Activated CD4-positive, alpha-beta memory T cell treated with anti-CD3 and anti-CD28 coated beads for 36 hours (primary cell): ENCODE measurements around the gene PRKCH. TPM values are rescaled to one million over a fixed set of nuclear protein-coding genes. Genes with fewer than 3 reads are reported as not detected.

Experiments
- CTCF ChIA-PET: fragments of 350-600 bp; sonication (Branson Sonifier 250); formaldehyde crosslinking; loops from one replicate; lab custom pipeline; 2021; ENCODE audit warnings: antibody characterized with exemption, inconsistent platforms; lab: Charles Lee
- POLR2A ChIA-PET: fragments of 350-600 bp; sonication (Branson Sonifier 250); formaldehyde crosslinking; loops from one replicate; lab custom pipeline; 2021; ENCODE audit warnings: antibody characterized with exemption; lab: Charles Lee
- DNase-seq: peaks from one replicate; pipeline ENCODE4 v3.0.0-alpha.2; 2020
- H3K27ac Mint-ChIP-seq: one replicate; pipeline ENCODE4 v1.8.0; 2021; ENCODE audit warnings: mixed read lengths
- H3K27me3 Mint-ChIP-seq: one replicate; pipeline ENCODE4 v1.8.0; 2021; ENCODE audit warnings: mixed read lengths
- H3K36me3 Mint-ChIP-seq: one replicate; pipeline ENCODE4 v1.8.0; 2021; ENCODE audit warnings: mixed read lengths
- H3K4me1 Mint-ChIP-seq: one replicate; pipeline ENCODE4 v1.8.0; 2021; ENCODE audit warnings: low read depth, mixed read lengths
- H3K4me3 Mint-ChIP-seq: one replicate; pipeline ENCODE4 v1.8.0; 2021; ENCODE audit warnings: mild to moderate bottlenecking, mixed read lengths
- H3K9me3 Mint-ChIP-seq: one replicate; pipeline ENCODE4 v1.8.0; 2021; ENCODE audit warnings: mixed read lengths
- intact Hi-C: fragments of 100-400 bp; cut with micrococcal nuclease; formaldehyde crosslinking; loops from one replicate; pipeline ENCODE4 v1.15.1; 2023
- total RNA-seq, 2 experiments: library from RNA; stranded (reverse); gene quantifications; one replicate each; pipeline ENCODE4 v1.2.3, GENCODE V29; 2021

PRKCH gene
- total RNA-seq, 2 experiments from 2014 or later: 142 to 147 TPM

GRCh38 chr14:61538464-61539022, 217.2 kb downstream of the PRKCH start:
- H3K36me3 Mint-ChIP-seq: peaks cover 64% of the 10 kb centered on the region

GRCh38 chr14:61539631-61540030, 218.3 kb downstream of the PRKCH start:
- ChIA-PET POLR2A (interaction anchor here (0.6 kb wide), 1 partner anchor 26 kb away, joined by 3 read pairs; no protein-coding TSS in a partner anchor), CTCF (interaction anchor here (0.6 kb wide), 1 partner anchor 23 kb away, joined by 3 read pairs; no protein-coding TSS in a partner anchor)
- H3K27me3 Mint-ChIP-seq: no peaks in the 10 kb centered on the region

More at GRCh38 chr14:61538464-61539022, 217.2 kb downstream of the PRKCH start:
- peaks cover 76% of the 10 kb centered on the region for H3K4me1 Mint-ChIP-seq
- no peaks in the 10 kb centered on the region for H3K27me3 Mint-ChIP-seq
- no peak overlapping the region for H3K4me3 Mint-ChIP-seq
- ChIA-PET CTCF (interaction anchor here (0.6 to 2.3 kb wide), 3 partner anchors 63 to 312 kb away, joined by 3 to 8 read pairs (median 4); no protein-coding TSS in a partner anchor), POLR2A (no interaction called here)
- DNase-seq: no peak
- intact Hi-C loops: no loop called here
- no peaks in the 10 kb centered on the region for H3K9me3 Mint-ChIP-seq
- H3K27ac Mint-ChIP-seq: peak overlapping the region; percentile 77

GRCh38 chr14:61540931-61541330, 219.6 kb downstream of the PRKCH start:
- intact Hi-C loops: no loop called here

More at GRCh38 chr14:61539631-61540030, 218.3 kb downstream of the PRKCH start:
- Mint-ChIP-seq H3K4me1 (peaks cover 65% of the 10 kb centered on the region), H3K4me3 (no peak overlapping the region), H3K9me3 (no peaks in the 10 kb centered on the region), H3K36me3 (peaks cover 59% of the 10 kb centered on the region), H3K27ac (no peak overlapping the region)
- intact Hi-C loops: no loop called here
- no peak for DNase-seq

GRCh38 chr14:61542848-61543790, 221.7 kb downstream of the PRKCH start:
- no peaks in the 10 kb centered on the region for H3K27me3 Mint-ChIP-seq
- H3K36me3 Mint-ChIP-seq: peaks cover 57% of the 10 kb centered on the region
- H3K9me3 Mint-ChIP-seq: no peaks in the 10 kb centered on the region
- no peak overlapping the region for H3K4me3 Mint-ChIP-seq
- H3K27ac Mint-ChIP-seq: peak overlapping the region; percentile 49
- CTCF ChIA-PET: no interaction called here
- intact Hi-C loops: no loop called here
- peaks cover 48% of the 10 kb centered on the region for H3K4me1 Mint-ChIP-seq
- DNase-seq: no peak
- POLR2A ChIA-PET: interaction anchor here (1.0 to 1.3 kb wide), 2 partner anchors 10 to 15 kb away, joined by 3 read pairs; no protein-coding TSS in a partner anchor

More at GRCh38 chr14:61540931-61541330, 219.6 kb downstream of the PRKCH start:
- no peak for DNase-seq
- peak overlapping the region; percentile 56 for H3K27ac Mint-ChIP-seq
- H3K4me3 Mint-ChIP-seq: no peak overlapping the region
- H3K9me3 Mint-ChIP-seq: no peaks in the 10 kb centered on the region
- POLR2A ChIA-PET: no interaction called here
- no peaks in the 10 kb centered on the region for H3K27me3 Mint-ChIP-seq
- H3K36me3 Mint-ChIP-seq: peaks cover 59% of the 10 kb centered on the region
- peaks cover 58% of the 10 kb centered on the region for H3K4me1 Mint-ChIP-seq
- CTCF ChIA-PET: no interaction called here

- intact Hi-C loops: no loop called here
- H3K4me3 Mint-ChIP-seq: no peak overlapping the region
- POLR2A ChIA-PET: interaction anchor here (1.0 to 1.3 kb wide), 2 partner anchors 9 to 14 kb away, joined by 3 read pairs; no protein-coding TSS in a partner anchor
- H3K9me3 Mint-ChIP-seq: no peaks in the 10 kb centered on the region
- CTCF ChIA-PET: interaction anchor here (1.0 kb wide), 1 partner anchor 68 kb away, joined by 3 read pairs; no protein-coding TSS in a partner anchor
- peaks cover 58% of the 10 kb centered on the region for H3K36me3 Mint-ChIP-seq
- peaks cover 40% of the 10 kb centered on the region for H3K4me1 Mint-ChIP-seq
- H3K27me3 Mint-ChIP-seq: no peaks in the 10 kb centered on the region
- no peak for DNase-seq
- H3K27ac Mint-ChIP-seq: peak overlapping the region; percentile 65
These were observed 222.6 kb downstream of the PRKCH start for GRCh38 chr14:61543946-61544345.

- Mint-ChIP-seq H3K27me3 (no peaks in the 10 kb centered on the region), H3K36me3 (peaks cover 64% of the 10 kb centered on the region), H3K27ac (peak overlapping the region; percentile 65), H3K4me1 (peaks cover 38% of the 10 kb centered on the region), H3K9me3 (no peaks in the 10 kb centered on the region), H3K4me3 (no peak overlapping the region)
- CTCF ChIA-PET: interaction anchor here (1.0 kb wide), 1 partner anchor 69 kb away, joined by 3 read pairs; no protein-coding TSS in a partner anchor
- DNase-seq: no peak
- intact Hi-C loops: no loop called here
- POLR2A ChIA-PET: interaction anchor here (0.5 to 1.0 kb wide), 2 partner anchors 13 to 118 kb away, joined by 3 read pairs; no protein-coding TSS in a partner anchor
These were observed 223.3 kb downstream of the PRKCH start for GRCh38 chr14:61544448-61545330.

GRCh38 chr14:61545726-61546455, 224.5 kb downstream of the PRKCH start:
- Mint-ChIP-seq H3K9me3 (no peaks in the 10 kb centered on the region), H3K4me1 (peaks cover 36% of the 10 kb centered on the region), H3K27me3 (no peaks in the 10 kb centered on the region), H3K27ac (peak overlapping the region; percentile 71), H3K4me3 (no peak overlapping the region), H3K36me3 (peaks cover 67% of the 10 kb centered on the region)
- ChIA-PET POLR2A (interaction anchor here (0.8 kb wide), 1 partner anchor 17 kb away, joined by 3 read pairs; no protein-coding TSS in a partner anchor), CTCF (interaction anchor here (1.6 kb wide), 1 partner anchor 8 kb away, joined by 5 read pairs; no protein-coding TSS in a partner anchor)
- intact Hi-C loops: no loop called here
- DNase-seq: no peak

GRCh38 chr14:61547186-61548069, 226.0 kb downstream of the PRKCH start:
- peaks cover 67% of the 10 kb centered on the region for H3K36me3 Mint-ChIP-seq
- no peak overlapping the region for H3K4me3 Mint-ChIP-seq
- DNase-seq: no peak
- peak overlapping the region; percentile 76 for H3K27ac Mint-ChIP-seq
- POLR2A ChIA-PET: interaction anchor here (1.2 to 1.3 kb wide), 3 partner anchors 9 to 22 kb away, joined by 3 to 4 read pairs (median 3); no protein-coding TSS in a partner anchor
- peaks cover 41% of the 10 kb centered on the region for H3K4me1 Mint-ChIP-seq
- CTCF ChIA-PET: interaction anchor here (0.8 to 1.6 kb wide), 3 partner anchors 10 to 72 kb away, joined by 3 to 5 read pairs (median 5); no protein-coding TSS in a partner anchor
- intact Hi-C loops: no loop called here
- H3K27me3 Mint-ChIP-seq: no peaks in the 10 kb centered on the region
- H3K9me3 Mint-ChIP-seq: no peaks in the 10 kb centered on the region

GRCh38 chr14:61549425-61549824, 228.0 kb downstream of the PRKCH start:
- intact Hi-C loops: no loop called here
- Mint-ChIP-seq H3K4me3 (no peak overlapping the region), H3K27ac (peak overlapping the region; percentile 6), H3K9me3 (no peaks in the 10 kb centered on the region), H3K36me3 (peaks cover 66% of the 10 kb centered on the region), H3K4me1 (peaks cover 59% of the 10 kb centered on the region), H3K27me3 (no peaks in the 10 kb centered on the region)
- POLR2A ChIA-PET: no interaction called here
- DNase-seq: no peak
- CTCF ChIA-PET: no interaction called here

- Mint-ChIP-seq H3K4me3 (no peak overlapping the region), H3K4me1 (peaks cover 59% of the 10 kb centered on the region), H3K36me3 (peaks cover 52% of the 10 kb centered on the region), H3K9me3 (no peaks in the 10 kb centered on the region), H3K27ac (peak overlapping the region; percentile 97), H3K27me3 (no peaks in the 10 kb centered on the region)
- ChIA-PET CTCF (interaction anchor here (1.2 to 1.5 kb wide), 3 partner anchors 11 to 286 kb away, joined by 3 to 5 read pairs (median 4); no protein-coding TSS in a partner anchor), POLR2A (interaction anchor here (0.5 to 2.5 kb wide), 6 partner anchors 11 to 218 kb away, joined by 3 to 15 read pairs (median 4); partner anchors contain the start of gene HIF1A)
- intact Hi-C loops: loop anchor here (2.0 kb wide), 1 partner anchor 27 kb away; no protein-coding TSS in a partner anchor
- no peak for DNase-seq
These were observed 230.0 kb downstream of the PRKCH start for GRCh38 chr14:61551384-61551783.
